Adrenal gland (tissue), 5 donors: ENCODE results near the gene CCDC183.

Source experiments
- CTCF ChIP-seq, 6 experiments: fragments of 450-650 bp in 4 of 6; fragments of 200-600 bp in 2 of 6; sonication (generic) in 1 of 6; IDR thresholded peaks; 1 replicate in 5 of 6; 2 replicates in 1 of 6; pipeline versions ENCODE4 v1.5.1 to v1.8.0; 2016 to 2021; ENCODE audit warnings: antibody characterized with exemption in 6 of 6, mild to moderate bottlenecking in 2 of 6, moderate library complexity in 1 of 6
- POLR2A ChIP-seq, 2 donors: fragments of 450-650 bp; IDR thresholded peaks; one replicate each; pipeline ENCODE4 v1.6.1; 2017; ENCODE audit warnings: antibody characterized with exemption in 2 of 2, mild to moderate bottlenecking in 2 of 2, moderate library complexity in 1 of 2
- donor health status: DM: no; HTN: no; CAD: no.

- TF ChIP-seq CTCF (IDR thresholded peaks at IDR 0.05): no peak
- no peak for TF ChIP-seq POLR2A (IDR thresholded peaks at IDR 0.05)
Measured at GRCh38 chr9:136762221-136762691, 33.9 kb upstream of the CCDC183 start.
